ENCODE results near the gene ANGPTL8. TPM values are rescaled to one million over a fixed set of nuclear protein-coding genes. Genes with fewer than 3 reads are reported as not detected.

Gene ANGPTL8
- total and polyA plus RNA-seq, 10 of the 15 experiments (the other 5 are each of a cell fraction or from before 2014, with no cell fraction given) = not detected

DNA sequence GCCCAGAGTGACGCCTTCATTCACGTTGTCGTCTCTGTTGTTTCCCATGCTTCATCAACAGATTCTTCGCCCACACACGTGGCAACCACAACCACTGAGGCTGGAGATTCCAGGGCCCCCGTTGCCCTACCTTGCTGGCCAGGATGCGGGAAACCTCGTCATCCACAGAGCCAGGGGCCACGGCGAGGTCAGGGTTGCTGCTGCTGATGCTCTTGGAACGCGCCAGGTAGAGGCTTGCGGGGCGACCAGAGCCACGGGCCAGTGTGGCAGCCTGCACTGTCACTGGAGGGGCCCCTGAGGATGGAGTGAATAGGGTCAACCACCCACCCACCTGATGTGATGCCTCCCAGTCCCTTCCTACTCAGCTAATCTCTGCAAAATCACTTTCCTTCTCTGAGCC is 6.3 kb upstream of the ANGPTL8 start:
- CTCF ChIA-PET = interaction anchor here (0.6 kb wide), 1 partner anchor 303 kb away, joined by 5 read pairs; no protein-coding TSS in a partner anchor
- FAIRE-seq = no peak
- intact Hi-C loops (cut with micrococcal nuclease; ENCODE audit: unreplicated experiment) = no loop called here

DNA sequence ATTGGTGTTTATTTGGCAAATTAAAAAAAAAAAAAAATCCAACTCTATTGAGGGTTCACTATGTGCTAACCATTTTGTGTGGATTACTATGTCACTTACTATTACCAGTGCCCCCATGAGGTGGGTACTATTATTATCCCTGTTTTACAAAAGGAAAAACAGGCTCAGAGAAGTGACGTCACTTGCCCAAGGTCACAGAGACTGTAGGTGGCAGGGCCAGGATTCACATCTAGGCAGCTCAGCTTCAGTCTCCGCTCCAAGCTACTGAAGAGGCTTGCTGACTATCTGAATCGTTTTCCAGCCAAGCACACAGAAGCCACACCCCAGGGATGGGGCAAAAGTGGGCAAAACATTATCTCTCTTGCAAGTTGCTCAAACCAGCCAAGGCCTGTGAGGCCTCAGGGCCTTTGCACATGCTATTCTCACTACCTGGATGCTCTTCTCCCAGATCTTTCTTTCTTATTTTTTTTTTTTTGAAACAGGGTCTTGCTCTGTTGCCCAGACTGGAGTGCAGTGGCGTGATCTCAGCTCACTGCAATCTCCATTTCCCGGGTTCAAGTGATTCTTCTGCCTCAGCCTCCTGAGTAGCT is 4.8 kb upstream of the ANGPTL8 start:
- ChIA-PET CTCF (interaction anchor here (0.6 kb wide), 1 partner anchor 79 kb away, joined by 4 read pairs; the partner anchor contains the start of gene SPC24), SMC1A (ENCODE audit: uncharacterized antibody, unreplicated experiment) (no interaction called here), RAD21 (ENCODE audit: unreplicated experiment) (no interaction called here), POLR2A (no interaction called here)
- in situ Hi-C loops (cut with MboI) = no loop called here
- Histone ChIP-seq H3K4me2 (ENCODE audit: control insufficient read depth, insufficient read depth) (no peak overlapping the region), H3K4me3 (no peak overlapping the region), H3K27ac (ENCODE audit: control insufficient read depth, insufficient read depth) (no peak overlapping the region), H3K27me3 (replicated peaks in 1 of 2; ENCODE audit: control insufficient read depth in 2 of 2, insufficient read depth in 2 of 2, low read length in 1 of 2) (no peaks in the 10 kb centered on the region), H3K36me3 (ENCODE audit: control insufficient read depth in 2 of 2, insufficient read depth in 2 of 2, low read length in 1 of 2) (no peaks in the 10 kb centered on the region; a peak in 1 of 4 replicates), H2AFZ (ENCODE audit: control insufficient read depth, low read depth, low read length) (no peak overlapping the region), H4K20me1 (ENCODE audit: control insufficient read depth, insufficient read depth) (no peaks in the 10 kb centered on the region; the same call in 1 of the 2 replicates), H3K9me3 (replicated peaks; ENCODE audit: control insufficient read depth, insufficient read depth, low read length) (no peaks in the 10 kb centered on the region), H3K4me1 (ENCODE audit: control insufficient read depth, insufficient read depth, low read length) (no peaks in the 10 kb centered on the region), H3K79me2 (ENCODE audit: control insufficient read depth, insufficient read depth, low read length) (no peaks in the 10 kb centered on the region), H3K9ac (ENCODE audit: control insufficient read depth, insufficient read depth, low read length) (no peak overlapping the region)
- WGBS (ENCODE audit: insufficient coverage, insufficient replicate concordance, low lambda C conversion rate, missing lambda C conversion rate) = 79% methylated on average over 5 of the region's 5 CpGs
- intact Hi-C loops (cut with micrococcal nuclease; ENCODE audit: unreplicated experiment) = no loop called here
- no peak for DNase-seq (ENCODE audit: low read depth, low spot score)
- no peak for FAIRE-seq
- ATAC-seq = no peak
- BruUV-seq (replicated peaks) = no TSS peak
- TF ChIP-seq SUZ12 (IDR thresholded peaks at IDR 0.05; ENCODE audit: unreplicated experiment) (no peak), FOXM1 (IDR thresholded peaks at IDR 0.05; ENCODE audit: low read depth, low read length) (no peak), RELA (IDR thresholded peaks at IDR 0.05; ENCODE audit: borderline replicate concordance, partially characterized antibody) (no peak), EED (IDR thresholded peaks at IDR 0.05; ENCODE audit: low read depth) (no peak), FOS (IDR thresholded peaks at IDR 0.05; ENCODE audit: borderline replicate concordance, extremely low read depth, insufficient read length) (no peak), YY1 (IDR thresholded peaks at IDR 0.05; ENCODE audit: low read depth, low read length) (no peak), FOXK2 (IDR thresholded peaks at IDR 0.05) (no peak), DPF2 (IDR thresholded peaks at IDR 0.05) (no peak), SIX5 (IDR thresholded peaks at IDR 0.05; ENCODE audit: low read depth, low read length, severe bottlenecking) (no peak), SIN3A (IDR thresholded peaks at IDR 0.05; ENCODE audit: low read depth, low read length) (no peak)
- TF ChIP-seq, protein P1, sequence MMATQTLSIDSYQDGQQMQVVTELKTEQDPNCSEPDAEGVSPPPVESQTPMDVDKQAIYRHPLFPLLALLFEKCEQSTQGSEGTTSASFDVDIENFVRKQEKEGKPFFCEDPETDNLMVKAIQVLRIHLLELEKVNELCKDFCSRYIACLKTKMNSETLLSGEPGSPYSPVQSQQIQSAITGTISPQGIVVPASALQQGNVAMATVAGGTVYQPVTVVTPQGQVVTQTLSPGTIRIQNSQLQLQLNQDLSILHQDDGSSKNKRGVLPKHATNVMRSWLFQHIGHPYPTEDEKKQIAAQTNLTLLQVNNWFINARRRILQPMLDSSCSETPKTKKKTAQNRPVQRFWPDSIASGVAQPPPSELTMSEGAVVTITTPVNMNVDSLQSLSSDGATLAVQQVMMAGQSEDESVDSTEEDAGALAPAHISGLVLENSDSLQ (IDR thresholded peaks at IDR 0.05) = no peak
- TF ChIP-seq, protein P2, sequence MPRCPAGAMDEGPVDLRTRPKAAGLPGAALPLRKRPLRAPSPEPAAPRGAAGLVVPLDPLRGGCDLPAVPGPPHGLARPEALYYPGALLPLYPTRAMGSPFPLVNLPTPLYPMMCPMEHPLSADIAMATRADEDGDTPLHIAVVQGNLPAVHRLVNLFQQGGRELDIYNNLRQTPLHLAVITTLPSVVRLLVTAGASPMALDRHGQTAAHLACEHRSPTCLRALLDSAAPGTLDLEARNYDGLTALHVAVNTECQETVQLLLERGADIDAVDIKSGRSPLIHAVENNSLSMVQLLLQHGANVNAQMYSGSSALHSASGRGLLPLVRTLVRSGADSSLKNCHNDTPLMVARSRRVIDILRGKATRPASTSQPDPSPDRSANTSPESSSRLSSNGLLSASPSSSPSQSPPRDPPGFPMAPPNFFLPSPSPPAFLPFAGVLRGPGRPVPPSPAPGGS (IDR thresholded peaks at IDR 0.05; ENCODE audit: borderline replicate concordance, insufficient read depth, low read depth, low read length, poor library complexity, severe bottlenecking) = no peak

More for the DNA sequence above, 6.3 kb upstream of the ANGPTL8 start:
- Histone ChIP-seq H3K4me3 (no peak overlapping the region), H3K27ac (ENCODE audit: control insufficient read depth, insufficient read depth) (no peak overlapping the region), H3K4me1 (ENCODE audit: control insufficient read depth, insufficient read depth, low read length) (no peaks in the 10 kb centered on the region), H3K4me2 (ENCODE audit: control insufficient read depth, insufficient read depth) (no peak overlapping the region), H2AFZ (ENCODE audit: control insufficient read depth, low read depth, low read length) (no peak overlapping the region), H3K79me2 (ENCODE audit: control insufficient read depth, insufficient read depth, low read length) (no peaks in the 10 kb centered on the region), H3K36me3 (ENCODE audit: control insufficient read depth in 2 of 2, insufficient read depth in 2 of 2, low read length in 1 of 2) (no peaks in the 10 kb centered on the region), H3K27me3 (replicated peaks in 1 of 2; ENCODE audit: control insufficient read depth in 2 of 2, insufficient read depth in 2 of 2, low read length in 1 of 2) (no peaks in the 10 kb centered on the region), H3K9ac (ENCODE audit: control insufficient read depth, insufficient read depth, low read length) (no peak overlapping the region), H4K20me1 (ENCODE audit: control insufficient read depth, insufficient read depth) (no peaks in the 10 kb centered on the region; the same call in 1 of the 2 replicates), H3K9me3 (replicated peaks; ENCODE audit: control insufficient read depth, insufficient read depth, low read length) (no peaks in the 10 kb centered on the region)
- TF ChIP-seq, protein P2 (IDR thresholded peaks at IDR 0.05; ENCODE audit: borderline replicate concordance, insufficient read depth, low read depth, low read length, poor library complexity, severe bottlenecking) = no peak
- BruUV-seq (replicated peaks) = no TSS peak
- DNase-seq (ENCODE audit: low read depth, low spot score) (no peak), ATAC-seq (no peak)
- in situ Hi-C loops (cut with MboI) = no loop called here
- WGBS (ENCODE audit: insufficient coverage, insufficient replicate concordance, low lambda C conversion rate, missing lambda C conversion rate) = 73% methylated on average over 15 of the region's 15 CpGs
- RAD21 ChIA-PET (ENCODE audit: unreplicated experiment) = no interaction called here
- POLR2A ChIA-PET = no interaction called here
- SMC1A ChIA-PET (ENCODE audit: uncharacterized antibody, unreplicated experiment) = no interaction called here

Data from GM12878 (cell line).